ENCODE results near the gene IDH1. TPM values are rescaled to one million over a fixed set of nuclear protein-coding genes. Genes with fewer than 3 reads are reported as not detected.

IDH1 gene
- total and polyA plus RNA-seq, 2 of the 13 experiments (the other 11 are each of a cell fraction or from before 2014, with no cell fraction given), result 312 to 1,077 TPM

DNA sequence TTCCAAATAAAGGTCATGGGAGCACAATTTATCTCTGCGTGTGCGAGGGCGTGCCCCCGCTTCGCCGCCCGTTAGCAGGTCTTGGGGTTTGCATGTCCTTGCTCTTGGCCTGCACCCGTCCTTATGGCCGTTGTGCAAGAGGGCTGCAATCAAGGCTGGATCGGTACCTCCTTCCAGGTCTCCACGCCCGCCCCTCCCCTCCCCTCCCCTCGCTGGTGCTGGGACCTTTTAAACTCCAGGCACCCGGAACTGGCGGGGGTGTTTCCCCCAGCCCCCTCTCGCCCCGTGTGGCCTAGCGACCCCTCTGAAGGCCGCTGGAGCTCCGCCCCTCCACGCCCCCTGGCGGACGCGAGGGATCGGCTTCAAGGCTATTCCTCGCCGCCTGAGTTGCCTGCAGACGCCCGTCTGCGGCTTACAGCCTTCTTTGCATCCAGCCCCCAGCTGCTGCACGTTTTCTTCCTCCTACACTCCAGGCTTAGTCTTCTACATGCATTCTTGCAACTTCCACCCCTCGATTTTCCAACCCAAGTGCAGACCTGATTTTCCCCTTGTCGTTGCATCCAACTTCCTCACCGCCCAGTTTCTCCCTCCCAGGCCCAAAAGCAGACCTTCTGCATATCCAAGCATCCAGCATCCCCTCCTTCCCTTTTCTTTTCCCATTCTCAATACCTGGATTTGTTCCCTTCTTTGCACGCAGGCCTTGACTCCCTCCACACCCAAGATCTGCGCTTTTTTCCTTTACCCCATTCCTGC is 577 bp downstream of the IDH1 start (continued):
- TF ChIP-seq DDIT3 (CRISPR knock-in tag; IDR thresholded peaks at IDR 0.05), result peak; percentile 97
- peak; percentile 21; the same call in 1 of the 2 replicates for TF ChIP-seq ZNF790 (CRISPR knock-in tag; IDR thresholded peaks at IDR 0.05; ENCODE audit: borderline replicate concordance)
- peak; percentile 96 for TF ChIP-seq HOXA3 (CRISPR knock-in tag; IDR thresholded peaks at IDR 0.05)
- TF ChIP-seq CCAR2 (optimal IDR thresholded peaks at IDR 0.05; ENCODE audit: low read depth, low read length), result peak; percentile 29
- TF ChIP-seq ARID2 (CRISPR knock-in tag; IDR thresholded peaks at IDR 0.05; ENCODE audit: borderline replicate concordance), result 0 out of 2 replicates have a peak, but pooled peaks have one; percentile 75
- TF ChIP-seq ZNF232 (CRISPR knock-in tag; IDR thresholded peaks at IDR 0.05; ENCODE audit: borderline replicate concordance), result peak; percentile 86; the same call in 1 of the 2 replicates
- TF ChIP-seq, protein P1, sequence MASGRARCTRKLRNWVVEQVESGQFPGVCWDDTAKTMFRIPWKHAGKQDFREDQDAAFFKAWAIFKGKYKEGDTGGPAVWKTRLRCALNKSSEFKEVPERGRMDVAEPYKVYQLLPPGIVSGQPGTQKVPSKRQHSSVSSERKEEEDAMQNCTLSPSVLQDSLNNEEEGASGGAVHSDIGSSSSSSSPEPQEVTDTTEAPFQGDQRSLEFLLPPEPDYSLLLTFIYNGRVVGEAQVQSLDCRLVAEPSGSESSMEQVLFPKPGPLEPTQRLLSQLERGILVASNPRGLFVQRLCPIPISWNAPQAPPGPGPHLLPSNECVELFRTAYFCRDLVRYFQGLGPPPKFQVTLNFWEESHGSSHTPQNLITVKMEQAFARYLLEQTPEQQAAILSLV (CRISPR knock-in tag; IDR thresholded peaks at IDR 0.05; ENCODE audit: borderline replicate concordance), result peak; percentile 40; the same call in 1 of the 2 replicates
- peak; percentile 92; the same call in 1 of the 2 replicates for TF ChIP-seq ZNF557 (CRISPR knock-in tag; IDR thresholded peaks at IDR 0.05)
- peak; percentile 84; the same call in 1 of the 2 replicates for TF ChIP-seq ZNF224 (CRISPR knock-in tag; IDR thresholded peaks at IDR 0.05)
- TF ChIP-seq, protein P2, sequence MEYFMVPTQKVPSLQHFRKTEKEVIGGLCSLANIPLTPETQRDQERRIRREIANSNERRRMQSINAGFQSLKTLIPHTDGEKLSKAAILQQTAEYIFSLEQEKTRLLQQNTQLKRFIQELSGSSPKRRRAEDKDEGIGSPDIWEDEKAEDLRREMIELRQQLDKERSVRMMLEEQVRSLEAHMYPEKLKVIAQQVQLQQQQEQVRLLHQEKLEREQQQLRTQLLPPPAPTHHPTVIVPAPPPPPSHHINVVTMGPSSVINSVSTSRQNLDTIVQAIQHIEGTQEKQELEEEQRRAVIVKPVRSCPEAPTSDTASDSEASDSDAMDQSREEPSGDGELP (IDR thresholded peaks at IDR 0.05; ENCODE audit: borderline replicate concordance, low read depth), result peak; percentile 43; the same call in 1 of the 2 replicates
- peak; percentile 88; the same call in 1 of the 2 replicates for TF ChIP-seq ZNF253 (CRISPR knock-in tag; IDR thresholded peaks at IDR 0.05; ENCODE audit: borderline replicate concordance)
- peak; percentile 98 for TF ChIP-seq TAF15 (IDR thresholded peaks at IDR 0.05; ENCODE audit: low read depth, low read length, poor library complexity, severe bottlenecking)
- no peak for TF ChIP-seq ZNF781 (CRISPR knock-in tag; IDR thresholded peaks at IDR 0.05; ENCODE audit: borderline replicate concordance, not compliant biosample characterization)
- 0 out of 4 replicates have a peak, but pooled peaks of 1 of the 2 experiments have one; percentile 19 for TF ChIP-seq MAFK (conservative IDR thresholded peaks at IDR 0.05 in 1 of 2, IDR thresholded peaks at IDR 0.05 in 1 of 2; ENCODE audit: low read length in 2 of 2)
- TF ChIP-seq ZBTB44 (CRISPR knock-in tag; IDR thresholded peaks at IDR 0.05), result no peak
- 0 out of 2 replicates have a peak, but pooled peaks have one; percentile 40 for TF ChIP-seq ISX (CRISPR knock-in tag; conservative IDR thresholded peaks at IDR 0.05)
- TF ChIP-seq, protein P3, sequence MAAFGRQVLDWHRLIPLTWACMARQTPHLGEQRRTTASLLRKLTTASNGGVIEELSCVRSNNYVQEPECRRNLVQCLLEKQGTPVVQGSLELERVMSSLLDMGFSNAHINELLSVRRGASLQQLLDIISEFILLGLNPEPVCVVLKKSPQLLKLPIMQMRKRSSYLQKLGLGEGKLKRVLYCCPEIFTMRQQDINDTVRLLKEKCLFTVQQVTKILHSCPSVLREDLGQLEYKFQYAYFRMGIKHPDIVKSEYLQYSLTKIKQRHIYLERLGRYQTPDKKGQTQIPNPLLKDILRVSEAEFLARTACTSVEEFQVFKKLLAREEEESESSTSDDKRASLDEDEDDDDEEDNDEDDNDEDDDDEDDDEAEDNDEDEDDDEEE (CRISPR knock-in tag; IDR thresholded peaks at IDR 0.05), result no peak
- TF ChIP-seq ZNF180 (CRISPR knock-in tag; IDR thresholded peaks at IDR 0.05; ENCODE audit: borderline replicate concordance, low read depth), result no peak
- peak; percentile 84 for TF ChIP-seq ZNF782 (CRISPR knock-in tag; IDR thresholded peaks at IDR 0.05; ENCODE audit: borderline replicate concordance)
- peak; percentile 24; the same call in 1 of the 2 replicates for TF ChIP-seq ZNF383 (CRISPR knock-in tag; IDR thresholded peaks at IDR 0.05; ENCODE audit: borderline replicate concordance)
- TF ChIP-seq ATF5 (CRISPR knock-in tag; IDR thresholded peaks at IDR 0.05; ENCODE audit: low read depth), result peak; percentile 45
- peak; percentile 100 for TF ChIP-seq MTA1 (CRISPR knock-in tag; IDR thresholded peaks at IDR 0.05; ENCODE audit: borderline replicate concordance)
